Epithelial cell of proximal tubule (primary cell): ENCODE data around the gene PVALEF. TPM values are rescaled to one million over a fixed set of nuclear protein-coding genes. Genes with fewer than 3 reads are reported as not detected.

Experiments
- DNase-seq: peaks from one replicate; pipeline ENCODE4 v3.0.0-alpha.2; 2011; ENCODE audit warnings: low read depth
- H3K4me3 ChIP-seq: 2 replicates; pipeline ENCODE4 v1.5.1; 2011; ENCODE audit warnings: low read depth, mild to moderate bottlenecking, low read length
- CTCF ChIP-seq: conservative IDR thresholded peaks from 2 replicates; pipeline ENCODE4 v1.5.1; 2012; ENCODE audit warnings: low read depth, mild to moderate bottlenecking, low read length
- total RNA-seq: library from RNA; depleted of rRNA; stranded (reverse); fragments of >200 nt; gene quantifications from 2 replicates; pipeline ENCODE4 v1.2.3, GENCODE V29; 2015

Gene PVALEF
- total RNA-seq, 1 donor from 2014 or later, result not detected

GRCh38 chr17:81196505-81197408, 31.4 kb downstream of the PVALEF start:
- H3K4me3 ChIP-seq, result no peak overlapping the region
- DNase-seq, result no peak
- no peak for TF ChIP-seq CTCF

DNA sequence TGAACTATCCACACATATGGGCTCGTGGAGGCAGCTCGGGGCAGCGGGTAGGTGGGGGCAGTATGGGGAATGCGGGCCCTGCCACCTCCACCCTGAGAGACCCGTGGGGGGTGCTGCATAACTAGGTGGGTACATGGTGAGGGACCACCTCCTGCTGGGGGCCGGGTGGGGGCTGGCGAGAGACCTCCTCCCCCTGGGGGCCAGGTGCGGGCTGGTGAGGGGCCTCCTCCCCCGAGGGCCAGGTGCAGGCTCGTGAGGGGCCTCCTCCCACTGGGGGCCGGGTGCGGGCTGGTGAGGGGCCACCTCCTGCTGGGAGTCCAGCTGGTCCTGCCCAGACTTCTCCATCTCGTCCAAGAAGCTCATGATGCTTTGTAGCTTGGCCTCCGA, 32.1 kb downstream of the PVALEF start:
- no peak for TF ChIP-seq CTCF
- DNase-seq, result no peak
- no peak overlapping the region for H3K4me3 ChIP-seq

DNA sequence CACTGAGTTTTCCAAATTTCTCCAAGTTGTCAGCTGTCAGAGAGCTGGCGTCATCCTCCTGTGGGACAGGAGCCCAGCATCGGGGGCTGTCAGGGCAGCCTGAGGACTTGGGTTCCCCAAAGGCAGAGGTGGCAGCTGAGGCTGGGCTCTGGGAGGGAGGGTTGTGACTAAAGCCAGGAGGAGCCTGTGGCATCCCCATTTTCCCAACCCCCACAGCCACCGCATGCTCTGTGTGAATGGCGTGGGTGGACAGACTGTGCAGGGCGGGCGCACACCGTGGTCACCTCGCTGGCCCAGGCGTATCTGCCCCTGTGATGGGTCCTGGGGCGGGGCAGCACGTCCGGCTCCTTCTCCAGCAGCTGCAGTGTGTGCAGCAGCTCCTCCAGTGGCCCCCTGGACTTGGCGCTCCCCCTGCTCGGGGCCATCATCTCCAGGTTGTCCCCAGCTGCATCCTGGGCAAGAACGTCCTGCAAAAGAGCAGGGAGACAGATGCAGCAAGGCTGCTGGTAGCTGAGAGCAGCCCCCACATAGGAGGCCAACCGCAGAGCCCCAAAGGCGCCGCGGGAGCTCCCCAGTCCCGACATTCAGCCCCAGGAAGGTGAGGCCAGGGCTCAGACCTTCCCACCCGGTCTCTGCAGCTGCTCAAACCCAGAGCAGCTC, 32.7 kb downstream of the PVALEF start:
- TF ChIP-seq CTCF, result no peak
- H3K4me3 ChIP-seq, result no peak overlapping the region
- no peak for DNase-seq

GRCh38 chr17:81198826-81199481, 33.6 kb downstream of the PVALEF start:
- H3K4me3 ChIP-seq, result no peak overlapping the region
- no peak for DNase-seq
- TF ChIP-seq CTCF, result no peak

DNA sequence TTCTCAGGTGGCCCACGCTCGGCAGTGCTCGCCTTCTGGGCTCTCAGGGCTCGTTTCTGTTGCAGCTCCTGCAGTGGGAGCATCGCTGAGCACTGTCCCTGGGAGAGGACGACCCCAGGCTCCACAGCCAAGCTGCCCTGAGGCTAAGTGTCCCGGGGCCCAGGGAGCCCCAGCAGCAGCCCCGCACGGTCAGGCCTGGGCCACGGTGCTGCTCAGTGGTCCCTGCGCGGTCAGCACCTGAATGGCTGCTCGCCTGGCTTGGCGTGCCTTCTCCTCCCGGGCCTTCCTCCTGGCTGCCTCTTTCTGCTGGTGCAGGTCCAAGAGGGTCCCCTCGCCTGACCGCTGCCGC, 34.1 kb downstream of the PVALEF start:
- H3K4me3 ChIP-seq, result no peak overlapping the region
- TF ChIP-seq CTCF, result no peak
- no peak for DNase-seq

DNA sequence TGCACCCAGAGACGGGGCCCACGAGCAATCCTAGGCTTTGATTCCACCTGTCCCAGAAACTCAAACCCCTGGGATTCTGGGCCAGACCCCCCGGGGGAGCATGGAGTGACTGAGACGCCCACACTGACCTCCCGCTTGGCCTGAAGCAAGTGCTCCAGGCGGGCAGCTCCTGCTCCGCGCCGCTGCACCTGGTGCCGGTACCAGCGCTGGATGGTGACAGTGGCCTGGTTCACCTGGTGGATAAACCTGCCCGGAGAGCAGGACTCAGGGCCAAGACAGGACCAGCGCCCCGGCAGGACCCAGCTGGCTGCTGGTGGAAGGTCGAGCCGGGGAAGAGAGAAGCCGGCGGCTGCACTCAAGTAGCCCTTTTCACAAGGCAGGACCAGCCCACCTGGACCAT, 34.9 kb downstream of the PVALEF start:
- no peak for DNase-seq
- no peak for TF ChIP-seq CTCF
- H3K4me3 ChIP-seq, result no peak overlapping the region
